HEK293 (cell line): Measurements from ENCODE around the gene CTXND2.

ENCODE experiments used
- ATF2 ChIP-seq: fragments of 450-650 bp; formaldehyde crosslinking; IDR thresholded peaks from 2 replicates; pipeline ENCODE4 v1.5.1; 2016; ENCODE audit warnings: missing biosample characterization, missing genetic modification characterization, low read depth
- BCL6B ChIP-seq: fragments of 450-650 bp; formaldehyde crosslinking; IDR thresholded peaks from 2 replicates; pipeline ENCODE4 v1.5.1; 2017; ENCODE audit warnings: missing biosample characterization, missing genetic modification characterization
- HIC1 ChIP-seq: fragments of 450-650 bp; formaldehyde crosslinking; IDR thresholded peaks from 2 replicates; pipeline ENCODE4 v1.5.1; 2016; ENCODE audit warnings: missing biosample characterization, missing genetic modification characterization
- KLF10 ChIP-seq: fragments of 450-650 bp; IDR thresholded peaks from 2 replicates; pipeline ENCODE4 v1.5.1; 2018; ENCODE audit warnings: missing biosample characterization, mild to moderate bottlenecking, missing genetic modification characterization
- KLF17 ChIP-seq: fragments of 450-650 bp; formaldehyde crosslinking; IDR thresholded peaks from 2 replicates; pipeline ENCODE4 v1.5.1; 2016; ENCODE audit warnings: missing biosample characterization, missing genetic modification characterization
- MYNN ChIP-seq: fragments of 450-650 bp; formaldehyde crosslinking; IDR thresholded peaks from 2 replicates; pipeline ENCODE4 v1.5.1; 2016; ENCODE audit warnings: missing biosample characterization, missing genetic modification characterization, borderline replicate concordance
- SP7 ChIP-seq: fragments of 450-650 bp; formaldehyde crosslinking; IDR thresholded peaks from 2 replicates; pipeline ENCODE4 v1.5.1; 2016; ENCODE audit warnings: missing biosample characterization, missing genetic modification characterization
- WT1 ChIP-seq: fragments of 450-650 bp; formaldehyde crosslinking; IDR thresholded peaks from 2 replicates; pipeline ENCODE4 v1.5.1; 2016; ENCODE audit warnings: missing biosample characterization, missing genetic modification characterization
- ZBTB6 ChIP-seq: fragments of 450-650 bp; formaldehyde crosslinking; IDR thresholded peaks from 2 replicates; pipeline ENCODE4 v1.5.1; 2017; ENCODE audit warnings: missing biosample characterization, missing genetic modification characterization
- ZFP3 ChIP-seq: fragments of 450-650 bp; formaldehyde crosslinking; IDR thresholded peaks from 2 replicates; pipeline ENCODE4 v1.5.1; 2016; ENCODE audit warnings: low read depth, missing biosample characterization, missing genetic modification characterization
- ZNF121 ChIP-seq: fragments of 450-650 bp; formaldehyde crosslinking; IDR thresholded peaks from 2 replicates; pipeline ENCODE4 v1.5.1; 2016; ENCODE audit warnings: missing biosample characterization, missing genetic modification characterization
- ZNF133 ChIP-seq: fragments of 450-650 bp; formaldehyde crosslinking; IDR thresholded peaks from 2 replicates; pipeline ENCODE4 v1.5.1; 2016; ENCODE audit warnings: missing biosample characterization, missing genetic modification characterization
- ZNF146 ChIP-seq: fragments of 450-650 bp; formaldehyde crosslinking; IDR thresholded peaks from 2 replicates; pipeline ENCODE4 v1.5.1; 2016; ENCODE audit warnings: missing biosample characterization, missing genetic modification characterization
- ZNF155 ChIP-seq: fragments of 450-650 bp; formaldehyde crosslinking; IDR thresholded peaks from 2 replicates; pipeline ENCODE4 v1.5.1; 2016; ENCODE audit warnings: missing biosample characterization, missing genetic modification characterization
- ZNF174 ChIP-seq: fragments of 450-650 bp; formaldehyde crosslinking; IDR thresholded peaks from 2 replicates; pipeline ENCODE4 v1.5.0; 2017; ENCODE audit warnings: missing biosample characterization, mild to moderate bottlenecking, missing genetic modification characterization
- ZNF18 ChIP-seq: fragments of 450-650 bp; formaldehyde crosslinking; IDR thresholded peaks from 2 replicates; pipeline ENCODE4 v1.5.1; 2016; ENCODE audit warnings: missing biosample characterization, missing genetic modification characterization
- ZNF274 ChIP-seq, 2 experiments: fragments of 200-500 bp in 1 of 2; fragments of 450-650 bp in 1 of 2; sonication (Bioruptor generic) in 1 of 2; formaldehyde crosslinking in 1 of 2; IDR thresholded peaks; 2 replicates each; pipeline versions ENCODE4 v1.5.1 to v1.6.1; 2014 to 2016; ENCODE audit warnings: borderline replicate concordance in 1 of 2, inconsistent platforms in 1 of 2, low read length in 1 of 2, missing biosample characterization in 1 of 2, missing genetic modification characterization in 1 of 2
- ZNF48 ChIP-seq: fragments of 450-650 bp; formaldehyde crosslinking; IDR thresholded peaks from 2 replicates; pipeline ENCODE4 v1.5.1; 2016; ENCODE audit warnings: missing biosample characterization, missing genetic modification characterization
- ZNF488 ChIP-seq: fragments of 450-650 bp; formaldehyde crosslinking; IDR thresholded peaks from 2 replicates; pipeline ENCODE4 v1.5.1; 2016; ENCODE audit warnings: missing biosample characterization, missing genetic modification characterization
- ZNF558 ChIP-seq: fragments of 450-650 bp; formaldehyde crosslinking; IDR thresholded peaks from 2 replicates; pipeline ENCODE4 v1.5.1; 2016; ENCODE audit warnings: missing biosample characterization, missing genetic modification characterization
- ZNF600 ChIP-seq: fragments of 450-650 bp; formaldehyde crosslinking; IDR thresholded peaks from 2 replicates; pipeline ENCODE4 v1.5.1; 2016; ENCODE audit warnings: missing biosample characterization, missing genetic modification characterization
- ZNF654 ChIP-seq: fragments of 450-650 bp; formaldehyde crosslinking; IDR thresholded peaks from 2 replicates; pipeline ENCODE4 v1.5.1; 2016; ENCODE audit warnings: low read depth, missing biosample characterization, missing genetic modification characterization
- ZNF658 ChIP-seq: fragments of 450-650 bp; formaldehyde crosslinking; IDR thresholded peaks from 2 replicates; pipeline ENCODE4; 2016; ENCODE audit warnings: missing biosample characterization, missing genetic modification characterization
- ZNF664 ChIP-seq: fragments of 450-650 bp; formaldehyde crosslinking; IDR thresholded peaks from 2 replicates; pipeline ENCODE4 v1.5.1; 2016; ENCODE audit warnings: missing biosample characterization, missing genetic modification characterization
- ZNF747 ChIP-seq: fragments of 450-650 bp; formaldehyde crosslinking; IDR thresholded peaks from 2 replicates; pipeline ENCODE4 v1.5.1; 2016; ENCODE audit warnings: missing biosample characterization, missing genetic modification characterization
- ZNF776 ChIP-seq: fragments of 450-650 bp; formaldehyde crosslinking; IDR thresholded peaks from 2 replicates; pipeline ENCODE4 v1.5.0; 2017; ENCODE audit warnings: missing biosample characterization, missing genetic modification characterization, borderline replicate concordance
- ZNF777 ChIP-seq: fragments of 450-650 bp; formaldehyde crosslinking; IDR thresholded peaks from 2 replicates; pipeline ENCODE4 v1.5.1; 2017; ENCODE audit warnings: missing biosample characterization, missing genetic modification characterization, borderline replicate concordance
- ZNF837 ChIP-seq: fragments of 450-650 bp; formaldehyde crosslinking; IDR thresholded peaks from 2 replicates; pipeline ENCODE4 v1.5.1; 2016; ENCODE audit warnings: missing biosample characterization, missing genetic modification characterization
- ZSCAN4 ChIP-seq: fragments of 450-650 bp; formaldehyde crosslinking; IDR thresholded peaks from 2 replicates; pipeline ENCODE4 v1.5.1; 2017; ENCODE audit warnings: missing biosample characterization, missing genetic modification characterization

Gene CTXND2

GRCh38 chr1:150926097-150926741 lies 39.3 kb downstream of the CTXND2 start, which contains the start of gene SETDB1 (continued):
- TF ChIP-seq BCL6B, result no peak
- TF ChIP-seq ATF2 (tag by site-specific recombination), result no peak
- TF ChIP-seq KLF17 (tag by site-specific recombination), result peak; percentile 68
- TF ChIP-seq ZNF133 (tag by site-specific recombination), result no peak
- no peak for TF ChIP-seq ZNF146 (tag by site-specific recombination)
- peak; percentile 51; the same call in 1 of the 2 replicates for TF ChIP-seq ZNF600 (tag by site-specific recombination)
- TF ChIP-seq ZNF664 (tag by site-specific recombination), result no peak
- TF ChIP-seq ZNF174 (tag by site-specific recombination), result no peak
- TF ChIP-seq ZNF488 (tag by site-specific recombination), result no peak
- TF ChIP-seq WT1 (tag by site-specific recombination), result no peak
- peak; percentile 68 for TF ChIP-seq HIC1 (tag by site-specific recombination)
- no peak for TF ChIP-seq ZNF274 (IDR thresholded peaks at IDR 0.05; ENCODE audit: low read length)
- TF ChIP-seq ZNF274 (tag by site-specific recombination; IDR thresholded peaks at IDR 0.05; ENCODE audit: borderline replicate concordance), result no peak
- no peak for TF ChIP-seq MYNN (tag by site-specific recombination)
- TF ChIP-seq ZNF747 (tag by site-specific recombination), result no peak
- TF ChIP-seq ZNF48, result no peak
- TF ChIP-seq ZNF654, result no peak
- TF ChIP-seq KLF10, result 0 out of 2 replicates have a peak, but pooled peaks have one; percentile 42
- TF ChIP-seq ZNF155, result no peak
- peak; percentile 77; the same call in 1 of the 2 replicates for TF ChIP-seq ZNF777 (tag by site-specific recombination)
- TF ChIP-seq ZNF18 (tag by site-specific recombination), result peak; percentile 55; the same call in 1 of the 2 replicates
- no peak for TF ChIP-seq ZFP3 (tag by site-specific recombination)
- TF ChIP-seq ZNF658 (tag by site-specific recombination), result no peak
- no peak for TF ChIP-seq ZNF121
- TF ChIP-seq ZNF558, result peak; percentile 45; the same call in 1 of the 2 replicates
- TF ChIP-seq SP7 (tag by site-specific recombination), result peak; percentile 71
- TF ChIP-seq ZBTB6, result no peak
- TF ChIP-seq ZSCAN4 (tag by site-specific recombination), result 0 out of 2 replicates have a peak, but pooled peaks have one; percentile 16
- no peak for TF ChIP-seq ZNF776 (tag by site-specific recombination)
- no peak for TF ChIP-seq ZNF837
